NCI-H1105 treated with DMSO at 0.1 percent for 48 hours (cell line): ENCODE results near the gene HEXA.

Experiments
- DNase-seq: peaks from one replicate; lab custom pipeline; 2025; lab: John Stamatoyannopoulos, UW

HEXA gene

GRCh38 chr15:72375501-72375845 is 341 bp downstream of the HEXA start:
- peak; percentile 56 for DNase-seq

GRCh38 chr15:72372361-72372760 is 3.5 kb downstream of the HEXA start:
- no peak for DNase-seq

GRCh38 chr15:72369964-72370363 is 5.8 kb downstream of the HEXA start:
- DNase-seq, result no peak

GRCh38 chr15:72368899-72369298 is 6.9 kb downstream of the HEXA start:
- no peak for DNase-seq

- no peak for DNase-seq
These were observed 7.5 kb downstream of the HEXA start for GRCh38 chr15:72368325-72368724.

- no peak for DNase-seq
These were observed 10.0 kb downstream of the HEXA start for GRCh38 chr15:72365844-72366243.

GRCh38 chr15:72361176-72361575 is 14.6 kb downstream of the HEXA start:
- no peak for DNase-seq

GRCh38 chr15:72358650-72359171 is 17.1 kb downstream of the HEXA start:
- no peak for DNase-seq

- no peak for DNase-seq
These were observed 17.7 kb downstream of the HEXA start for GRCh38 chr15:72358121-72358520.

GRCh38 chr15:72354496-72354895 is 21.3 kb downstream of the HEXA start:
- no peak for DNase-seq

- no peak for DNase-seq
These were observed 22.5 kb downstream of the HEXA start for GRCh38 chr15:72353266-72353665.

GRCh38 chr15:72345806-72346205 is 30.0 kb downstream of the HEXA start:
- DNase-seq, result no peak

GRCh38 chr15:72345280-72345679 is 30.5 kb downstream of the HEXA start:
- no peak for DNase-seq

GRCh38 chr15:72344602-72345001 is 31.2 kb downstream of the HEXA start:
- DNase-seq, result no peak

- DNase-seq, result peak; percentile 19
These were observed 33.4 kb downstream of the HEXA start for GRCh38 chr15:72342385-72342784.

GRCh38 chr15:72341361-72341760 is 34.5 kb downstream of the HEXA start:
- no peak for DNase-seq

- no peak for DNase-seq
These were observed 35.4 kb downstream of the HEXA start for GRCh38 chr15:72340366-72340765.

GRCh38 chr15:72339777-72340177 is 36.0 kb downstream of the HEXA start:
- DNase-seq, result peak; percentile 12

- no peak for DNase-seq
These were observed 37.0 kb downstream of the HEXA start for GRCh38 chr15:72338617-72339321.

GRCh38 chr15:72338148-72338547 is 37.7 kb downstream of the HEXA start:
- DNase-seq, result no peak

- no peak for DNase-seq
These were observed 41.0 kb downstream of the HEXA start for GRCh38 chr15:72334842-72335241.

- no peak for DNase-seq
These were observed 44.8 kb downstream of the HEXA start for GRCh38 chr15:72331021-72331420.

GRCh38 chr15:72323752-72324151 is 52.1 kb downstream of the HEXA start:
- DNase-seq, result no peak

GRCh38 chr15:72319985-72320671 is 55.7 kb downstream of the HEXA start, which contains the start of gene CELF6:
TSS of gene CELF6 (minus strand) at chr15:72320157. CDS start at chr15:72319874, 283 bp downstream.
- peak; percentile 95 for DNase-seq
